HG03108 (cell line): ENCODE measurements around the gene RGS17.
"Not testable (repeated sequence)": the region's sequence is repeated elsewhere in the genome, so short reads cannot be mapped to it uniquely, and the experiment has no call there.

Source experiments
- ATAC-seq: cut with Tn5 transposase; IDR thresholded peaks from one replicate; pipeline ENCODE4 v1.9.1; 2021; ENCODE audit warnings: moderate library complexity; ENCODE audit not compliant: unreplicated experiment

Gene RGS17

DNA sequence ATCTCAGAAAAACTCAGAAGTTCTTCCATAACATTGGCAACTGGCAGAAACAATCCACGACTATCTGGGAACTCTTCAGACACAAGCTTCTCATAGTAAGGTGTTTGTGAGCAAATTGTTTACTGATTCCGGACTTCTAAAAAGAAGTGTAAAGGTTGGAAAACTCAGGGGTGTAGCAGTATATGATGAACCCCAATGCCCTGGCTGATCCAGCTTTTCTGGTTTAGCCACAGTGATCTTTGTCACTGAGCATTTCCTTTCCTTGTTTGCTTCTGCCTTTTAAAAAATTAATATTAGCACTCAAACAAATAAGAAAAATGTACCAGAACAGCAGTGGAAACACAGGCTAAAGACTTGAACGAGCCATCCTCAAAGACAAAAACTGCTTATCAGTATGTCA, 4.9 kb downstream of the RGS17 start:
- no peak for ATAC-seq

DNA sequence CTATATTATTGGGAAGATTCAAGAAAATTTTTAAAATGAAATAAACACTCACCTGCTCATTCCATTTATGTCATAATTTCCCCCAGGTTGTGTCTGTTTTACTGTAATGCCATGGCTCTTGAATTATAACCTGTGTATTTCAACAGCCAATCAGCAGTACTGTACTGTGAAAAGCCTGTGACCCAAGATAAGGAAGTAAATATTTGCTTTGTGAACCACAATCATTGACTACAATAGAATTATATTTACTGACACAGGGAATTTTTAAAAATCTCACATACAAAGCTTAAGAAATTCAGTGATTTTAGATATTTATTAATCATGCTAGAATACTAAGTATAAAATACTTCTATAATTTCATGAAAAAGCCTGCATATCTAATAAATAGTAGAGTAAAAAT, 6.0 kb downstream of the RGS17 start:
- no peak for ATAC-seq

DNA sequence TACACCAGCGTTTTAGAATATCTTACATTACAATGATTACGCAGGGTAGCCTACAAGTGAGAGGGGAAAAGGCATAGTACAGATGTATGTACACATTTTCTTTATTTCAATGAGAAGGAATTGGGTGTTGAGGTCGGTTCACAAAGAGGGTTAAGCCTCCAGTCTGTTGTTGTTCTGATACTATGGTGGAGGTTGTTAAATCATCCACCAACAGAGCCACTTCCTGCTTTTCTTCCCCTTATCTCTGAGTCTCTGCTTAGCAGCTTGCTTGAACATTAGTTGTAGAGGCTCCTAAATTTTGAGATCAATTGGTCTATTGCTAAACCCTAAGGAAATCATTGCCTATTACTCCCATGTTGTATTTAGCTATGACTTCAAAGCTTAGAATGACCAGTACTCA, 7.3 kb downstream of the RGS17 start:
- ATAC-seq, result peak; percentile 80

DNA sequence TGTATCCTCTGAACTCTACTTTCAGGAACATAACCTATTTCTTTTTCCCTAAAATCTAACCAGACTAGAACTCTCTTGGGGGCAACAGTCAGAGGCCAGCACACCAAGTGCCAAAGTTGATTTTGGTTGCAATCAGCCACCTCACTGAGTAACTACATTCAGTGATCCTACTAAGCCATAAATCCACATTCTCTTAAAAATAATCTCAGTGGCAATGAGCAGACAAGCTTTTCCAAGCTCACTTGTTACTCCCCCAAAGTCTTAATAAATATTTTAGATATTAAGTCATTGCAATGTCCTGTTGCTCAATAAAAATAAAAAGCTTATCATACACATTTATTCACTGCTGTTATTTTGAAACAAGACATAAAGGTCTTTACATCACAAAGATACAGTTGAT, 9.8 kb downstream of the RGS17 start:
- ATAC-seq, result no peak

DNA sequence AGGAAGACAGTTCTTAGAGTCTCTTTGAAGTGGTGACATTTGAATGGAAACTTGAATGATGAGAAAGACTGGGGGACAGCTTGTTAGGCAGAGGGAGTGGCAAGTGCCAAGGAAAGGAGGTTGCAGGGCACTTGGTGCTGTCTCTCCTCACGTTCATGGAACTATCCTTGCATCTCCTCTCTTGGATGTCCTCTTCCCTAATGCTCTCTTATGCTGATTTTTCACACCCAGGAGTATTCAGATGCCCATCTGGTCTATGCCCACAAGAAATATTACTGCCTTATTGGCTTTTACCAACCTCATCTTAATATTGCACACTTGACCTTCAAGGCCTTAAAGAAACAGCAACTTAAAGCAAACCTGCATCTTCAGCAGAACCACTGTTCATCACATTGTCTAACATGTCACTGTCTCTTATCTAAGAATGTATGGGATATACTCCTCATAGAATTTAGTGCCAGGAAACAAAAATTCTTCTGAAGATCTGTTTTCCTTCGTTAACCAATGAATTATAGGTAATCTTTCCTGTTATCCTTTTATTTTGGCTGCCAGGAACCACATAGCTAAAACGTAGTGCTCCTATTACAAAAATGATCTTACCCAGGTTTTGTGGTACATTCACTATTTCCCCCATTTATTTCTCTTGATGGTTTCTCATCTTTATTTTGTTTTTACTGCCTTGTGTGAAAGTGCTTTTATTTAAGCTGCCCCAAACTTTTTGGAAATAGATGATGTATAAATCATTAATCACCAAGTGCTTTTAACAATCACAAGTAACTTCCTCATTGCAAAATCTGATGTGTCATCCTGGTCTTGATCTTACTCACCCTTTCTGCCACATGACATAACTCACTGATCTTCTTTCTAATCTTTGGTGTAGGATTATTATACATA, 12.8 kb downstream of the RGS17 start:
- peak; percentile 98 for ATAC-seq

DNA sequence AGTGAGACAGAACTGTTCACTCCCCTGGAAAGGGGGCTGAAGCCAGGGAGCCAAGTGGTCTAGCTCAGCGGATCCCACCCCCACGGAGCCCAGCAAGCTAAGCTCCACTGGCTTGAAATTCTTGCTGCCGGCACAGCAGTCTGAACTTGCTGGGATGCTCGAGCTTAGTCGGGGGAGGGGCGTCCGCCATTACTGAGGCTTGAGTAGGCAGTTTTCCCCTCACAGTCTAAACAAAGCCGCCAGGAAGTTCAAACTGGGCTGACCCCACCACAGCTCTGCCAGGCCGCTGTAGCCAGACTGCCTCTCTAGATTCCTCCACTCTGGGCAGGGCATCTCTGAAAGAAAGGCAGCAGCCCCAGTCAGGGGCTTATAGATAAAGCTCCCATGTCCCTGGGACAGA, 20.0 kb downstream of the RGS17 start:
- not testable (repeated sequence) for ATAC-seq

DNA sequence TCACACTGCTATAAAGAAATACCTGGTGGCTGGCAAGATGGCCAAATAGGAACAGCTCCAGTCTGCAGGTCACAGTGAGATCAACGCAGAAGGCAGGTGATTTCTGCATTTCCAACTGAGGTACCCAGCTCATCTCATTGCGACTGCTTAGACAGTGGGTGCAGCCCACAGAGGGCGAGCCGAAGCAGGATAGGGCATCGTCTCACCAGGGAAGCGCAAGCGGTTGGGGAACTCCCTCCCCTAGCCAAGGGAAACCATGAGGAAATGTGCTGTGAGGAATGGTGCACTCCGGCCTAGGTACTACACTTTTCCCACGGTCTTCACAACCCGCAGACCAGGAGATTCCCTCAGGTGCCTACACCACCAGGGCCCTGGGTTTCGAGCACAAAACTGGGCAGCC, 20.5 kb downstream of the RGS17 start:
- ATAC-seq, result not testable (repeated sequence)

DNA sequence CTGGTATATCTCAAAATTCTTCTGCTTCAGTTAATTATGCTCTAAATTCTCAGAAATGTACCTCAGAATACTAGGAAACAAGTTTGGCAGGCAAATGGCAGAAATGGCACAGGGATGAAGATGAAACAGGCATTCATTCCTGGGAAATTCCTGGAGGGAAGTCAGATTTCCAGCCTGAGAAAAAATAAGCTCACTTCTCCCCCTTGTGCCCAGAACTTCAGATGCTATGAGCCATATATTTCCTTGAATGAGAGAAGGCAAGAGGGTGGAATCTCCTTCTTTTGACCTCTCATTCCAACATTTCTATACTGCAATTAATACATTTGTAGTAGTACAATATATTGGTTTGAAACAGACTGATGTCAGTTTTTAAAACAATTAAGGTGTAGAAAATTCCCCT, 22.8 kb downstream of the RGS17 start:
- ATAC-seq, result no peak

DNA sequence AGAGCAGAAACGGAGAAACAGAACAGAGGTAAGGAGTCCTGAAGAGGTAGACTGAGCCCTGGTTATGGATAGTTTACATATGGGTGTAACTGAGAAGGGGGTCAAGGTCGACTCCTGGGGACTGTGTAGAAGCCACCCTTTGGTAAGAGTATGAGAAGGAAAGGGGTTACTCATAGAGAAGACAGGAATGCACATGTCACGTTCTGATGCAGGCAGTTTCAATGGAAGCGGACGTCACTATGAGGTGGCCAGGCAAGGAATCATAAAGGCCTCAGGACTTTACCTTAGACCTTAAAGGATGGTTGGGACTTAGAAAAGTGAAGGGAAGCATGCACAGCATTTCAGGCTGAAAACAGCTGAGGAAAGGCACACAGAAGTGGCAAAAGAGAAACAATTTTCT, 25.1 kb downstream of the RGS17 start:
- no peak for ATAC-seq

DNA sequence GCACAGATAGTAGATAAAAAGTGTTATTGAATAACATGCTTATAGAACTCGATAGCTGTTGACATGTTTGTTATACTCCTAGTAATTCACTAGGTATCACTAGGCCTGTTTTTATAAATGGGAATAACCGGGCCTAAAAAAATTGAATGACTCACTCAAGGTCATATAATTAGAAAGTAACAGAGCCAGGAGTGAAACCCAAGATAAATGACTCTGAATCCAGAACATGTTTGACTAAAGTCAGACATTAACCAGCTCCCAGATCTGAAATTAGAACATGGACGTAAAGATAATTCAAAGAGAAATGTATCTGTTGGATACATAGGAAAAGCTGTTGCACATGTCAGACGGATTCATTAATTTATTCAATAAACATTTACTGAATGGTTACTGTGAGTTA, 26.9 kb downstream of the RGS17 start:
- no peak for ATAC-seq

DNA sequence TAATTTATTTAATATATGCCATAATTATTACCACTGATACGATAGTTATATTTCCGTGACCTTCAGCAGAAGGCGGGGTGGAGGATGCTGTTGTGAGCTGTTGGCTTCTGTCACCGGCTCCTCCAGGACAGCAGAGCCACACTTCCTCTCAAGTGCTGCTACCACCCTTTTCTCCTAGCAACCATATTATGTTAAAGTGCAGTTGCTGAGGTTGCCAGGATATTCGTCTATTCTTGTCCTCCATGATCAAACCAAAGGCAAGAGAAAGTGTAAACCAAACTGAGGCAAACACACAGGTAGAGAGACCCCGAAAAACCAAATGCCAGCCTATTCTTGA, 27.8 kb downstream of the RGS17 start:
- ATAC-seq, result no peak

DNA sequence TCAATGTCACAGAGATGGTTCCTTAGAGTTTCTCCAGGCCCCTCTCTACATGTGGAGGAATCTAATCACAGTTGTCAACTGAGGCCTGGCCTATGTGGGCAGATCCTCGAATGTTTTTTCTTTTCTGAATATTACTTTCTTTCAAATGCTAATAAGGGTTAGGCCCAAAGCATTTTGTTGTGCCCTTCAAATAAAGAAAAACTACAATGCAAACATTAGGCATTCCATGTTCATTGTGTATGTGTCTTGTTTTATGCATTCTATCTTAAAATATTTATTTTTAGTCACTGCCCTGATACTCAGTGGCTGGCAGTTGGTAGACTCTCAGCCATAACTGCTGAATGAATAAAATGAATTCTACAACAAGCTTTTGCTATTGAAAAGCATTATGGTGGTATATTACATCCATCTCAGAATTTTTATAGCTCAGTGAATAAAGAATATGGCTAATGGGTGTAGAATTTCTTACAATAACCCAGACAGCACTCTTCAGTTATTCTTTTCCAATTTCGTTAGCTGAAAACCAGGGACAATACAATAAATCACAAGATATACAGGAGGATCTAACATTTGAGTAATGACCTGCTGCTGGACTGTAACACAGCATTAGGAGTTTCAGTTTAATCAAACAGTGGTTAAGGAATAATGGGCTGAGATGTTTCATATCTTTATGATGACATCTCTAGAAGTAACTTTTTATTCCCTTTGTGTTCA, 28.3 kb downstream of the RGS17 start:
- no peak for ATAC-seq

DNA sequence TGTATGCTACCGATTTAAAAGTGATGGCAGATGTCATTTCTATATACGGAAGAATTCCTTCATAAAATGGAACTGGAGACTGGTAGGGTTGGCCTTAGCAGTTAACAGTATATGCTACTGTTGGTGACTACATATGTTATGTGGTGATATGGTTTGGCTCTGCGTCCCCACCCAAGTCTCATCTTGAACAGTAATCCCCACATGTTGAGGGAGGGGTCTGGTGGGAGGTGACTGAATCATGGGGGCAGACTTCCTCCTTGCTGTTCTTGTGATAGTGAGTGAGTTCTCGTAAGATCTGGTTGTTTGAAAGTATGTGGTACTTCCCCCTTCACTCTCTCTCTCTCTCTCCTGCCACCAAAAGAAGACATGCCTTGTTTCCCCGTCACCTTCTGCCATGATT, 29.6 kb downstream of the RGS17 start:
- ATAC-seq, result no peak

DNA sequence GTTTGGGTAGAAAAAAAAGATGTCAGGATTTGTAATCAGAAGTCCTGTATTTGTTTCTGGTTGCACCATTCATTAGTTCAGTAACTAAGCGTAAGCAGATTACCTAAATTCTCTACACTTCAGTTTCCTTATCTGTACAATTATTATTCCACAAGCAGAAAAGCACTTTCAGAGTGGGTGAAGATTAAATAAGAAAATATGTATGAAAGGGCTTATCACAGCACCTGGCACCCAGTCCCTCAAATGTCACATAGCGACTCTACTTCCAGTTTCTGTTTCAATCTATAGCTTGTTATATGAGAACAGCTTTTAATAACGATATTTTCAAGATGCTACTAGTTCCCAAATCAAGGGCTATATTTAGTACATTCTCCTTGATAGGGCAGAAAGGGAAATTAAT, 31.4 kb downstream of the RGS17 start:
- ATAC-seq, result peak; percentile 58

DNA sequence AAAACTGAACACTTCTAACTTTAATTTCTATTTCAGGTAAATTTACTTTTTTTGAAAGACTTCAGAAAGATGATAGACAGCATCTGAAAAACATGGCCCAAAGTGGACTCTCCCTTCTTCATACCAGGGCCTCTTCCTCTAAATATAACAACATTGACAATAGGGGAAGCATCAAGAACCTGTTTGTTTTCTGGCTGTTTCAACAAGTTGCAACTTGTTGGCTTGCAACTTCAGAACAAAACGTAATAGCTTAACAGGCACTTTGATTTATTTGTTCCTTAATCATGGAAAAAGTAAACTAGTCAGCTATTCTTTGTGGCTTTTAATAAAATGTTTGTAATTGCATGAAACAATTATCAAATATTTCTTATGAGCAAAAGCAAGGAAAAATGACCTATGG, 34.3 kb downstream of the RGS17 start:
- no peak for ATAC-seq

DNA sequence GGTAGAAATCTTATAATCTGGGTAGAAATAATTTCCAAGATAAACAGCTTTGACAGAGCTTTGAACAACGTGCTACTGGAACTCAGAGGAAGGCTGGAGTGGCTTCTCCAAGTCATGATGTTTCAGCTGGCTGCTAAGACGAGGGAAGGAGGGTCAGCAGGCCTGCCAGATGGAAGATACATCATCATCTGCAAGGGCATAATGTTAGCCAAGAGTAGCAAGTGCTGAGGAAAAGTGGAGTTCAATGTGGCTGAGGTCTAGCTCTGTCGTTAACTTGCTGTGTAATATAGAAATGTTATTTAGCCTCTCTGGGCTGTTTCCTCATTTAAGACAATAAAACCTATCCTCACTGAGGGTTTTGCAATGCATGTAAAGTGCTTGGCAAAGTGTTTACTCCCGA, 35.1 kb downstream of the RGS17 start:
- no peak for ATAC-seq

DNA sequence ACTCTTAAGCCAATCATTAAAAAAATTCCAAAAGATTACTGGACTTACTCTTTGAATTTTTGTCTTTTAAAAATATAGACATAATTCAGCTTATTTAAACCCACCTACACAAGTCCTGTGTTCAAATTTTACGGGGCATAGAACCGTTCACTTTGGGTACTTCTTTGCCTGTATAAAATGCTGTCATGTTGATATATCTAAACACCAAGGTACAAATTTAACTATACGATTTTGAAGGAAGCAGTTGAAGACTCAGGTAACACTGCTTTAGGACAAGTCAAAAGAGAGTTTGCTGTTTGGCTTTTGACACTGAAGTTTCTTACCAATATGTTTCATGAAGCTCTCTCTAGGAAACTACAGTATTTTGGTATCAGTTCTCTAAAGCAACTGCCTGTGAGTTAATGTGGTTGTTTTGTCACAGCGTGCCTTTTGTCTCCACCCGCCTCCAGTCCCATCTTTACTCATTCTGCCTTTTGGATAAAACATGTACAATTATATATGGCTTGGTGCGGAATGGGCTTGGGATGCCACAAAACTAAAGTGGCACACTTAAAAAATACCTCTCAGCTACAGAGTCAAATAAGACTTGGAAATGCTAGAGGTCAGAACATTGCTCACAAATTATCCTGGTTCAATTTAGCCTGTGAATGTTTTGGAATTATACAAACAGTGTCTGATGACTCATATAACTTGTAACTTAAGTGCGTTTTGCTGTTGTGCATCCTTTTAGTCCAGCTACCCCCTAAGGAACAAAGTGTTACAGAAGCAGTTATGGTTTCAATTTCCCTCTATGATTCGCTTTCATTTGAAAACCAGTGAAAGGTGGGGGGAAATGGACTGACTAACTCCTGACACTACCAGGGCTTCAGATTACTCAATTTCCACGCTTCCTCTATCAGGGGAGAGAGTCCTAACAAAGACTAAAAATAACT, 38.7 kb downstream of the RGS17 start:
- peak; percentile 66 for ATAC-seq

DNA sequence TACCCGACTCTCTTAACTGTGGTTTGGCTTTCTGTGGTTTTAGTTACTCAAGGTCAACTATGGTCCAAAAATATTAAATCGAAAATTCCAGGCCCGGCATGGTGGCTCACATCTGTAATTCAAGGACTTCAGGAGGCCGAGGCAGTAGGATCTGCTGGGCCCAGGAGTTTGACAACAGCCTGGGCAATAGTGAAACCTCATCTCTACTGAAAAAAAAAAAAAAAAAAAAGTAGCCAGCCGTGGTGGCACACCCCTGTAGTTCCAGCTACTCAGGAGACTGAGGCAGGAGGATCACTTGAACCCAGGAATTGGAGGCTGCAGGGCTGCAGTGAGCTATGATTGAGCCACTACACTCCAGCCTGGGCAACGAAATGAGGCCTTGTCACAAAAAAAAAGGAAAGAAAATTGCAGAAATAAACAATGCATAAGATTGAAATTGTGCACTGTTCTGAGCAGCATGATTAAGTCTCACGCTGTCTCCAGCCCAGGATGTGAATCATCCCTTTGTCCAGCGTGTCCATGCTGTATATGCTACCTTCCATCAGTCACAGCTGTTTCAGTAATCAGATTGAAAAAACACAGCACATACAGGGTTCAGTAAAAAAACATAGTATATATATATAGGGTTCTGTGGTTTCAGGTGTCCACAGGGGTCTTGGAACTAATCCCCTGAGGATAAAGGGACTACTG, 40.7 kb downstream of the RGS17 start:
- ATAC-seq, result no peak

DNA sequence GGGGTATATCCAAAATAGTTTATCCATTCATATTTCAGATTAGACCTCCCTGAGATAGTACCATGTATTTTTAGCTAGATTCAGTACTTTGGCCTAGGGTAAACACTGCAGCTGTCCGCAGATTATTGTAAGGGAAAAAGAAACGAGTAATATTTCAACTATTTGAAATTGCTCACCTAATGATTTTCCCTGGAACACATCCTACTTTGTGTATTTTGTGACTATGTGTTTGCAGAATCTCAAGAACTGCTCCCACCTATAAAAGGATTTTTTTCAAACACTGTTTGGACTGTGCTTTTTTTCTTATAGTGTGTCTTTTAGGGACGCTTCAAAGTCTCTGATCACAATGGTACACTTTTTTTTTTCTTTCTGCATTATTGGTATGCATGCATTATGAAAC, 42.3 kb downstream of the RGS17 start:
- ATAC-seq, result no peak

DNA sequence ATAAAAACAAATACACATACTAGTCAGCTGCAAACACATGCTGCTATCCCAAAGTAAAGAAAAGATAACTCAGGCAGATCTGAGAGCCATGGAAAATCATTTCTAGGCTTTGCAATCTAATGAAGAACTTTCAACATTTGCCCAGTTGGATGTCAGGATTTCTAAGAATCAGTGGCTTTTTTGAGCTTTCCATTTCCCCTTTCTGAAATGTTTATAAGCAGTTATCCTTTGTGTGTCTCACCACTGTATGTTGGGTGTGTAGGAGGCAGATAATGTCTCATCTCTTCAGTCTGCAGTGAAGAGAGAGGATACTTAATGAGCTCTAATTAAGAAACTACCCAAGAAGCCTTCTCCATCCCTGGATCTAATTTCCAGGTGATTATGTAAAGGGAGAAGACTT, 43.6 kb downstream of the RGS17 start:
- ATAC-seq, result no peak
